ENCODE data around the gene PTBP1. TPM values are rescaled to one million over a fixed set of nuclear protein-coding genes. Genes with fewer than 3 reads are reported as not detected.

PTBP1 gene
- total and polyA plus RNA-seq, 2 of the 13 experiments (the other 11 are each of a cell fraction or from before 2014, with no cell fraction given) = 195 to 288 TPM

GRCh38 chr19:789701-790060, 7.6 kb upstream of the PTBP1 start (continued):
- TF ChIP-seq FOXP4 (CRISPR knock-in tag; IDR thresholded peaks at IDR 0.05) = peak; percentile 92
- no peak for TF ChIP-seq SOX6 (IDR thresholded peaks at IDR 0.05)
- peak; percentile 35; the same call in 1 of the 2 replicates for TF ChIP-seq SOX6 (CRISPR knock-in tag; IDR thresholded peaks at IDR 0.05)
- TF ChIP-seq ZNF775 (CRISPR knock-in tag; IDR thresholded peaks at IDR 0.05; ENCODE audit: borderline replicate concordance) = peak; percentile 81; the same call in 1 of the 2 replicates
- TF ChIP-seq ZFP62 (CRISPR knock-in tag; IDR thresholded peaks at IDR 0.05) = no peak
- peak; percentile 35; the same call in 1 of the 2 replicates for TF ChIP-seq PITX1 (CRISPR knock-in tag; IDR thresholded peaks at IDR 0.05)
- TF ChIP-seq HDAC2 (CRISPR knock-in tag; IDR thresholded peaks at IDR 0.05) = 0 out of 2 replicates have a peak, but pooled peaks have one; percentile 21
- no peak for TF ChIP-seq ARNT (IDR thresholded peaks at IDR 0.05)
- peak; percentile 22; the same call in 1 of the 2 replicates for TF ChIP-seq AHDC1 (CRISPR knock-in tag; IDR thresholded peaks at IDR 0.05; ENCODE audit: borderline replicate concordance)
- TF ChIP-seq ZMYM3 (CRISPR knock-in tag; IDR thresholded peaks at IDR 0.05) = peak; percentile 89
- no peak for TF ChIP-seq BORCS8-MEF2B (CRISPR knock-in tag; IDR thresholded peaks at IDR 0.05)
- no peak for TF ChIP-seq CBX1 (IDR thresholded peaks at IDR 0.05; ENCODE audit: low read depth)
- TF ChIP-seq ZNF276 (CRISPR knock-in tag; IDR thresholded peaks at IDR 0.05; ENCODE audit: low read depth) = no peak
- no peak for TF ChIP-seq SMARCC2 (IDR thresholded peaks at IDR 0.05)
- no peak for TF ChIP-seq SYNCRIP (IDR thresholded peaks at IDR 0.05; ENCODE audit: insufficient read depth, low read depth, low read length)
- TF ChIP-seq ZNF292 (CRISPR knock-in tag; IDR thresholded peaks at IDR 0.05; ENCODE audit: borderline replicate concordance, low read depth) = peak; percentile 42; the same call in 1 of the 2 replicates
- peak; percentile 77 for TF ChIP-seq TFAP4 (IDR thresholded peaks at IDR 0.05; ENCODE audit: borderline replicate concordance, low read depth)
- peak; percentile 45; the same call in 1 of the 2 replicates for TF ChIP-seq ZNF556 (CRISPR knock-in tag; IDR thresholded peaks at IDR 0.05; ENCODE audit: borderline replicate concordance)
- 0 out of 2 replicates have a peak, but pooled peaks have one; percentile 27 for TF ChIP-seq RARA (CRISPR knock-in tag; IDR thresholded peaks at IDR 0.05)
- TF ChIP-seq CEBPB (IDR thresholded peaks at IDR 0.05; ENCODE audit: borderline replicate concordance, low read depth, low read length) = peak; percentile 53; the same call in 1 of the 2 replicates
- TF ChIP-seq HOXA9 (CRISPR knock-in tag; IDR thresholded peaks at IDR 0.05; ENCODE audit: borderline replicate concordance) = no peak
- no peak for TF ChIP-seq ZNF768 (CRISPR knock-in tag; IDR thresholded peaks at IDR 0.05)
